BLaER1 (cell line): Measurements from ENCODE around the gene STXBP1.

ENCODE experiments used
- H3K27ac ChIP-seq: shearing (Covaris generic); formaldehyde crosslinking; 2 replicates; pipeline ENCODE4 v1.8.1; 2022
- H3K27me3 ChIP-seq: shearing (Covaris generic); formaldehyde crosslinking; 2 replicates; pipeline ENCODE4 v1.8.1; 2022
- H3K36me3 ChIP-seq: shearing (Covaris generic); formaldehyde crosslinking; 2 replicates; pipeline ENCODE4 v1.8.1; 2022
- H3K4me1 ChIP-seq: shearing (Covaris generic); formaldehyde crosslinking; 2 replicates; pipeline ENCODE4 v1.8.1; 2022
- H3K4me2 ChIP-seq: shearing (Covaris generic); formaldehyde crosslinking; 2 replicates; pipeline ENCODE4 v1.8.1; 2022
- H3K4me3 ChIP-seq: shearing (Covaris generic); formaldehyde crosslinking; 2 replicates; pipeline ENCODE4 v1.8.1; 2022
- H3K9ac ChIP-seq: shearing (Covaris generic); formaldehyde crosslinking; 2 replicates; pipeline ENCODE4 v1.8.1; 2022
- H3K9me3 ChIP-seq: shearing (Covaris generic); formaldehyde crosslinking; 2 replicates; pipeline ENCODE4 v1.8.1; 2022
- H4K20me1 ChIP-seq: shearing (Covaris generic); formaldehyde crosslinking; 2 replicates; pipeline ENCODE4 v1.8.1; 2022
- Cebpa-rat ChIP-seq: shearing (Covaris generic); IDR thresholded peaks from 2 replicates; pipeline ENCODE4 v1.8.1; 2022

Gene STXBP1

DNA sequence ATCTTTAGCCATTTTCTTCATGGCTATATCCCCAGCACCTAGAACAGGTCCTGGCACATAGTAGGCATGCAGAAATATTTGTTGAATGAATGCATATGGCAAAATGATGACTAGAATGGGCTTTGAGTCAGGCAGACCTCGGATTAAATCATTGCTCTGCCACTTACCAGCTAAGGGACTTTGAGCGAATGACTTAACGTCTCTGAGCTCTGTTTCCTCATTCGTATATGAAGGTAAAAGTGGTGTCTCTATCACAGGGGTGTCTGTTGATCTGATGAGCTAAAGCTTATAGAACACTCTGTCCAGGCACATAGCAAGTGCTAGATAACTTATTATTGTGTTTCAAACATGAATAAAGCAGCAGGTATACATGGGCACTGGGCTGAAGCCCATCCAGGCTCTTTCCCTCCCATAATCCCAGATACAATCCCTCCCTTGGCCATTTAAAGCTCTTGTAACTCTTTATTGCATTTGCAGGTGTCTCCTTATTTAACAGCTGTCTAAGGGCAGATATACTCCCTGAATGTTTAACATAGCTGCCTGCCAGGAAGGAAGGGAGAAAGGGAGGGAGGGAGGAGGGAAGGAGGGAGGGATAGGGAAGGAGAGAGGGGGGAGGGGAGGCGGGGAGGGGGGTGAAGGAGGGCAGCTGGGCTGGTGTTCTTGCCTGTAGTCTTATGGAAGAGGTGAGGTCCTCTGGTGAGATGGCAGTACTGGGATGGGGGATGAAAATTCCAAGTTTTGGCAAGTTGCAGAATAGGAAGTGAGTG, 23.2 kb upstream of the STXBP1 start:
- Histone ChIP-seq H3K27me3 (no peaks in the 10 kb centered on the region), H3K4me3 (no peak overlapping the region), H3K36me3 (no peaks in the 10 kb centered on the region), H3K27ac (no peak overlapping the region), H3K9ac (no peak overlapping the region), H4K20me1 (no peaks in the 10 kb centered on the region), H3K9me3 (no peaks in the 10 kb centered on the region), H3K4me1 (no peaks in the 10 kb centered on the region), H3K4me2 (no peak overlapping the region)
- TF ChIP-seq Cebpa-rat: no peak

GRCh38 chr9:127589955-127590370, 22.1 kb upstream of the STXBP1 start:
- H4K20me1 ChIP-seq: no peaks in the 10 kb centered on the region
- no peak overlapping the region for H3K4me2 ChIP-seq
- H3K4me3 ChIP-seq: no peak overlapping the region
- no peaks in the 10 kb centered on the region for H3K27me3 ChIP-seq
- H3K9me3 ChIP-seq: no peaks in the 10 kb centered on the region
- H3K9ac ChIP-seq: no peak overlapping the region
- no peaks in the 10 kb centered on the region for H3K4me1 ChIP-seq
- TF ChIP-seq Cebpa-rat: no peak
- no peak overlapping the region for H3K27ac ChIP-seq
- no peaks in the 10 kb centered on the region for H3K36me3 ChIP-seq

GRCh38 chr9:127595611-127596010, 16.5 kb upstream of the STXBP1 start:
- H3K36me3 ChIP-seq: no peaks in the 10 kb centered on the region
- no peak overlapping the region for H3K4me2 ChIP-seq
- no peaks in the 10 kb centered on the region for H3K27me3 ChIP-seq
- H3K27ac ChIP-seq: no peak overlapping the region
- H3K9ac ChIP-seq: no peak overlapping the region
- no peaks in the 10 kb centered on the region for H3K9me3 ChIP-seq
- H3K4me1 ChIP-seq: peaks cover 6% of the 10 kb centered on the region; the same call in 1 of the 2 replicates
- no peak for TF ChIP-seq Cebpa-rat
- no peak overlapping the region for H3K4me3 ChIP-seq
- H4K20me1 ChIP-seq: no peaks in the 10 kb centered on the region

GRCh38 chr9:127598839-127599549, 13.1 kb upstream of the STXBP1 start:
- Histone ChIP-seq H3K9me3 (no peaks in the 10 kb centered on the region), H3K27me3 (no peaks in the 10 kb centered on the region), H3K27ac (no peak overlapping the region), H3K4me2 (no peak overlapping the region), H3K4me1 (peaks cover 6% of the 10 kb centered on the region; the same call in 1 of the 2 replicates), H3K9ac (no peak overlapping the region), H3K36me3 (no peaks in the 10 kb centered on the region), H4K20me1 (no peaks in the 10 kb centered on the region), H3K4me3 (no peak overlapping the region)
- no peak for TF ChIP-seq Cebpa-rat

- Histone ChIP-seq H3K9me3 (no peaks in the 10 kb centered on the region), H3K27ac (no peak overlapping the region), H4K20me1 (no peaks in the 10 kb centered on the region), H3K4me2 (no peak overlapping the region), H3K27me3 (no peaks in the 10 kb centered on the region), H3K9ac (no peak overlapping the region), H3K4me1 (peaks cover 6% of the 10 kb centered on the region; the same call in 1 of the 2 replicates), H3K4me3 (no peak overlapping the region), H3K36me3 (no peaks in the 10 kb centered on the region)
- TF ChIP-seq Cebpa-rat: no peak
Measured at GRCh38 chr9:127599550-127599891, 12.6 kb upstream of the STXBP1 start.

DNA sequence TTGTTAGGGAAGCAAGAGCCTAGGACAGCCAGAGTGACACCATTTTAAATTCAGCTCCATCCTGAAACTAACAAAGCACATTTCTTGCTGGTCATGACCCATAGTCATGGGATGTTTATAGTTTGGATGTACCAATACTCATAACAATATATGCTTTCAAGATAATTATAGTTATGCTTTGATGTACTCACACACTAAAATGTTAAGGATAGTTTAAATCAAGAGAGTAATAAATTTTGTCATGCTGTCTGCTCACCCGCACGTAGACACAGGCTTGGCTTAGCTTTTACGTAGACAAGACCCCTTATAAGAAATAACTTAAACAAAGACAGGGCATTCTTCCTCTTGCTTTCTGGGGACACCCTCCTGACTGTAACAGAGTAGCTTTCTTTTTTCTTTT, 8.9 kb upstream of the STXBP1 start:
- no peak for TF ChIP-seq Cebpa-rat
- Histone ChIP-seq H3K9ac (no peak overlapping the region), H3K4me3 (no peak overlapping the region), H3K9me3 (no peaks in the 10 kb centered on the region), H3K27me3 (peaks cover 17% of the 10 kb centered on the region), H4K20me1 (no peaks in the 10 kb centered on the region; the same call in 1 of the 2 replicates), H3K36me3 (no peaks in the 10 kb centered on the region), H3K4me1 (peaks cover 13% of the 10 kb centered on the region), H3K27ac (no peak overlapping the region), H3K4me2 (no peak overlapping the region)

GRCh38 chr9:127606043-127606442, 6.0 kb upstream of the STXBP1 start:
- Histone ChIP-seq H3K9me3 (no peaks in the 10 kb centered on the region), H3K27me3 (peaks cover 41% of the 10 kb centered on the region), H3K4me3 (no peak overlapping the region), H4K20me1 (no peaks in the 10 kb centered on the region; the same call in 1 of the 2 replicates), H3K9ac (no peak overlapping the region), H3K4me1 (peaks cover 22% of the 10 kb centered on the region), H3K36me3 (no peaks in the 10 kb centered on the region), H3K27ac (no peak overlapping the region), H3K4me2 (no peak overlapping the region)
- TF ChIP-seq Cebpa-rat: no peak

DNA sequence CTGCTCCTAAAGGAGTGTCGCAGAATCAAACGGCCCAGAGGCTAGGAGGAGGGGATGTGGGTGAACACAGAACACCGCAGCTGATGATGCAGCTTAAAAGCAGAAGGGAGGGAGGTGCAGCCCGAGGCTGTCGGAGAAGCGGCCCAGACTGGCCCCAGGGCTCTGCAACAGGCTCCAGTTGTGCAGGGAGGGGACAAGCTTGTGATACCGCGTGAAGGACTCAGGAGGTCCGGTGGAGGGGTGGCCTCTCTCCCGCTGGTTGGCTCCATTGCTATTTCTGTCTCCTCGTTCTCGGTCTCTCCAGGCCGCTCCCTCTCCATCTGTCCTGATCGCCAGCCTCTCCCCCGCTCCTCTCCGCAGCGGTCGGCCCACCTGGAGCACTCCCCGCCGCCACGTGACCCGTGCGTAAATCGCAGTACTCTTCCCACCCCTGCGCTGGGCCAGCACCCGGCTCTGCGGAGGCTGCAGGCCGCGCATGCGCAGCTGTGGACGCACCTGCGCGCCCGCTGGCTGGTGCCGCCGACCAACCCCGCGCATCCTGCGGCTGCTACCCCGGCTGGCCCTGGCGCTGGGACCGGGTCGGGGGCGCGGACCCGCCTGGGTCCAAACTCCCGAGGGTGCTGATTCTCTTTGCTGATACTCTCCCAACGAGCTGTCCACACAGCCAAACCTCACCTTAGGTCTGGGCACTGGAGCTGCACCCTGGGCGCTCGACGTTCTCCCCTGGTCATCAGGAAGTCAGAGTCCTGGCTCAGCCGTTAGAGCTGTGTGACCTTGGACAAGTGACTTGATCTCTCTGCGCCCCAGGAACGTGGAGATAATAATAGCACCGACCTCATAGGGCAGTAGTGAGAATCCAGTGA, 3.7 kb upstream of the STXBP1 start:
- Histone ChIP-seq H3K27me3 (peaks cover 50% of the 10 kb centered on the region), H3K4me1 (peaks cover 32% of the 10 kb centered on the region), H3K9me3 (no peaks in the 10 kb centered on the region), H4K20me1 (peaks cover 6% of the 10 kb centered on the region), H3K4me3 (peak overlapping the region; percentile 64), H3K4me2 (peak overlapping the region; percentile 87), H3K36me3 (no peaks in the 10 kb centered on the region), H3K27ac (no peak overlapping the region), H3K9ac (no peak overlapping the region)
- no peak for TF ChIP-seq Cebpa-rat

DNA sequence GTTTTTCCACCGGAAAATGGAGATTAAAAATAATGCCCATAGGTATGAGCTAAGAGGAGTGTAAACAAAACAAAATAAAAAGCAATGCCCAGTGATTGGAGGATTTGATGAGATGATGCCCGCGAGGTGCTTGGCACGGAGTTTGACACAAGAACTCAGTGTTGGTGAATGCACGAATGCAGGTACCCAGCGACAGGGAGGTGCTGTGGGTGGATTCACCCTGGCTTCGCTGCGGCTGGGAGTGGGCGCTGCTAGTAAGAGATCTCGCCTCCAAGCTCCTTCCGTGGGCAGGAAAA, 526 bp upstream of the STXBP1 start:
- Histone ChIP-seq H3K4me2 (peak overlapping the region; percentile 85), H3K36me3 (no peaks in the 10 kb centered on the region), H3K27me3 (peaks cover 66% of the 10 kb centered on the region), H4K20me1 (peaks cover 34% of the 10 kb centered on the region), H3K4me3 (peak overlapping the region; percentile 83), H3K9ac (peak overlapping the region; percentile 47; the same call in 1 of the 2 replicates), H3K4me1 (peaks cover 38% of the 10 kb centered on the region), H3K27ac (no peak overlapping the region), H3K9me3 (no peaks in the 10 kb centered on the region)
- TF ChIP-seq Cebpa-rat: no peak
